Measurements from ENCODE around the gene SLC24A4. TPM values are rescaled to one million over a fixed set of nuclear protein-coding genes. Genes with fewer than 3 reads are reported as not detected.

The SLC24A4 gene
- total RNA-seq, 1 donor from 2014 or later = 0.82 TPM

DNA sequence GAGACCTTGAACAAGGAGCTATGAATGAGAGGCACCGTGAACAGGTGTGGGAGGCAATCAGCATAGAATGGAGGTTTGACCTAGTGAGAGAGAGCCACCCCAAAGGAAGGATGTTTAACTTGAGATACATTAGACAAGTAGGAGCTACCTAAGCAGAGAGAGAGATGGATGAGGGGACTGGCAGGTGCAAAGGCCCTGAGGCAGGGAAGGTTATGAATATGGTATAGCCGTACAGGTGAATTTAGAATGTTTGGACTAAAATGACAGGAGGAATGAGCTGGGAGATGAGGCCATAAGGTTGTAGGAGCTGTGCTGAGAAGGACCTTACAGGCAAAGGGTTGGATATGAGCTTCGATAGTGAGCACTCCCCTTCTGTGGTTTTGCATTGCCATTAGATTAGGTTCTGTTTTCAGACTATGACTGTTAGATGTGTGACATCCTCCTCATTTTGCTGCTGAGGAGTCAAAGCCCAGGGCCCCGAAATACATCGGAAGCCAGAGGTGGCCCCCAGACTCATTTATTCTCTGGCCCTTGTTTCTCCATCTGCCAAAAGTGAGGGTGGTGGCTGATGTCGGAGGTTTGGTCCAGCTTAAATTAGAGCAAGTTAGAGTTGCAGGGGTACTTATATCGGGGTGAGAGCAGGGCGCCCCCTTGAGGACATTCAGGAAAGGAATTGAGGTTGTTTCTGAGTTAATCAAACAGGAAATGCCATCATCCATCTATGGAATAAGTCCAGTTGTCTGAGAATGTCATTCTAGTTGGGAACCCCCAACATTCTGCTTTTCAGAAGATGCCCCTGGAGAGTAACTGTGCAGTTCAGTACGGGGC lies 29.4 kb downstream of the SLC24A4 start:
- DNase-seq (ENCODE audit: extremely low spot score, unreplicated experiment) = no peak
- no peaks in the 10 kb centered on the region for H3K36me3 Mint-ChIP-seq
- no peak overlapping the region for H3K27ac Mint-ChIP-seq
- TF ChIP-seq, protein P1, sequence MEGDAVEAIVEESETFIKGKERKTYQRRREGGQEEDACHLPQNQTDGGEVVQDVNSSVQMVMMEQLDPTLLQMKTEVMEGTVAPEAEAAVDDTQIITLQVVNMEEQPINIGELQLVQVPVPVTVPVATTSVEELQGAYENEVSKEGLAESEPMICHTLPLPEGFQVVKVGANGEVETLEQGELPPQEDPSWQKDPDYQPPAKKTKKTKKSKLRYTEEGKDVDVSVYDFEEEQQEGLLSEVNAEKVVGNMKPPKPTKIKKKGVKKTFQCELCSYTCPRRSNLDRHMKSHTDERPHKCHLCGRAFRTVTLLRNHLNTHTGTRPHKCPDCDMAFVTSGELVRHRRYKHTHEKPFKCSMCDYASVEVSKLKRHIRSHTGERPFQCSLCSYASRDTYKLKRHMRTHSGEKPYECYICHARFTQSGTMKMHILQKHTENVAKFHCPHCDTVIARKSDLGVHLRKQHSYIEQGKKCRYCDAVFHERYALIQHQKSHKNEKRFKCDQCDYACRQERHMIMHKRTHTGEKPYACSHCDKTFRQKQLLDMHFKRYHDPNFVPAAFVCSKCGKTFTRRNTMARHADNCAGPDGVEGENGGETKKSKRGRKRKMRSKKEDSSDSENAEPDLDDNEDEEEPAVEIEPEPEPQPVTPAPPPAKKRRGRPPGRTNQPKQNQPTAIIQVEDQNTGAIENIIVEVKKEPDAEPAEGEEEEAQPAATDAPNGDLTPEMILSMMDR (conservative IDR thresholded peaks at IDR 0.05) = peak; percentile 67
- H3K27me3 Mint-ChIP-seq = peaks cover 47% of the 10 kb centered on the region
- no peaks in the 10 kb centered on the region for H3K9me3 Mint-ChIP-seq
- H3K4me1 Mint-ChIP-seq (ENCODE audit: unreplicated experiment) = no peaks in the 10 kb centered on the region
- no peak overlapping the region for H3K4me3 Mint-ChIP-seq

DNA sequence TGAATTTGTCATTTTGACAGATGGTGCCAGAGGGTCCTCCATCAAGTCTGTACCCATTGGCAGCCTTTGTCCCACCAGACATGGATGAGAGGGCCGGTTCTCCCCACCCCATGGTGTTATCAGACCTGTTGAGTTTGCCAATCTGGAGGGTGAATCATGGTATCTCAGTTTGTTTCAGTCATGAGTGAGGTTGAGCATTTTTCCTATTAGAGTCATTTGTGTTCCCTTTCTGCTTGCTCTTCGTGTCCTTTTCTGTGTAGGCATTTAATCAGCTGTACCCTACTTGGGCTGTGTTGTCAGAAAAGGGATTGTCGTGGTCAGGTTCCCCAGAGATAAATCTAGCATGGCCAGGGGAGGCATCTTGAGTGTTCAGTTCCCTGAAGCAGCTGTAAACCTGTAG lies 30.5 kb downstream of the SLC24A4 start:
- TF ChIP-seq, protein P1 (conservative IDR thresholded peaks at IDR 0.05) = no peak
- no peak for DNase-seq (ENCODE audit: extremely low spot score, unreplicated experiment)
- no peaks in the 10 kb centered on the region for H3K36me3 Mint-ChIP-seq
- H3K4me3 Mint-ChIP-seq = no peak overlapping the region
- H3K9me3 Mint-ChIP-seq = no peaks in the 10 kb centered on the region
- H3K27ac Mint-ChIP-seq = no peak overlapping the region
- no peaks in the 10 kb centered on the region for H3K4me1 Mint-ChIP-seq (ENCODE audit: unreplicated experiment)
- H3K27me3 Mint-ChIP-seq = peaks cover 54% of the 10 kb centered on the region

DNA sequence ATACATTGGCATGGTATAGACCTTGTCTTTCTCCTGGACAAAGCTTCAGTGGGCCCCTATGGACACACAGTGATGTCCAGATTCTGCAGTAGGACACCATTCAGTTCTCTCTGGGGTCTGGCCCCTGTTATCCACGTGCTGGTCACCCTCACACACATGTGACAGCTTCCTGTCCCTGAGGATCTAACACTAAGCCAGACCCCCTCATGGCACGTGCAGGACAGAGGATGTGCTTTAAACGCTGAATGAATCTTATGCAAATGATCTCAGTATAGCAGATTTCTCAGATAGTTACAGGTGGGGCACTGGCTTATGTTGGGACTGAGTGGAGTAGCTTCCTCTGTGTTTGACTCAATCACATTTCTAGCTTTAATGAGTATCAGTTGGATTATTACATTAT lies 33.7 kb downstream of the SLC24A4 start:
- Mint-ChIP-seq H3K4me3 (no peak overlapping the region), H3K27me3 (peaks cover 49% of the 10 kb centered on the region), H3K27ac (no peak overlapping the region), H3K36me3 (no peaks in the 10 kb centered on the region), H3K9me3 (no peaks in the 10 kb centered on the region), H3K4me1 (ENCODE audit: unreplicated experiment) (no peaks in the 10 kb centered on the region)
- TF ChIP-seq, protein P1 (conservative IDR thresholded peaks at IDR 0.05) = no peak
- no peak for DNase-seq (ENCODE audit: extremely low spot score, unreplicated experiment)

DNA sequence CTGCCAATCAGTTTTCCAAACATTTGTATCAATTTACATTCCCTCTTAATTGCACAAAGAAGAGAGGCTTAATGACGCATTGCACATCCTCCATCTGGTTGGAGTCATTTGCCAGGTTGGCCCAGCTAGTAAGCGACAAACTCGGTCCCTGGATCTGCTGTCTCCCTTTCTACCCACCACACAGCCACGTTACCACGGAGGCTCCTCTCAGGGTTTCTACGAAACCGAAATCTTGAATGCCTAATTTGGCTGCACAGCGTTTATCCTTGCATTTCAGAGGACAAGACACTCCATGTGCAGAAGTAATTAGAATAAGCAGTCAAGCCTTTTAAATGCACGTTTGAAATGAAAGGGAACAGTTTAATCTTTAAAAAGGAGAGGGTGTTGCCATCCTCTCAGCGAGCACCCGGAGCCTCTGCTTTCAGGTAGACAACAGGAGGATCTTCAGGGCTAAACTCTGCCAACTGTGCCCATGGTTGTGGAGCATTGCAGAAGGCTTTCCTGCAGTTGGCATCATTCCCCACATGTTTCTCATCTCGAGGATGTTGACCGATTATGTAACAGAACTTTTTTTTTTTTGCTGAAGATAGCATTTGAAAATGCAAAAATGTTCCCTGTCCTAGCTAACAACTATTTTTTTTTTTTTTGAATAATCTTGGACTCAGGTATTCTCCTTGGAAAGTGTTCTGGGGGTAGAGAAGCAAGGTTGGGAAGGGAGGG lies 37.8 kb downstream of the SLC24A4 start:
- no peak for DNase-seq (ENCODE audit: extremely low spot score, unreplicated experiment)
- no peak overlapping the region for H3K27ac Mint-ChIP-seq
- H3K4me3 Mint-ChIP-seq = no peak overlapping the region
- no peaks in the 10 kb centered on the region for H3K36me3 Mint-ChIP-seq
- TF ChIP-seq, protein P1 (conservative IDR thresholded peaks at IDR 0.05) = no peak
- H3K27me3 Mint-ChIP-seq = peaks cover 45% of the 10 kb centered on the region
- no peaks in the 10 kb centered on the region for H3K9me3 Mint-ChIP-seq
- no peaks in the 10 kb centered on the region for H3K4me1 Mint-ChIP-seq (ENCODE audit: unreplicated experiment)

DNA sequence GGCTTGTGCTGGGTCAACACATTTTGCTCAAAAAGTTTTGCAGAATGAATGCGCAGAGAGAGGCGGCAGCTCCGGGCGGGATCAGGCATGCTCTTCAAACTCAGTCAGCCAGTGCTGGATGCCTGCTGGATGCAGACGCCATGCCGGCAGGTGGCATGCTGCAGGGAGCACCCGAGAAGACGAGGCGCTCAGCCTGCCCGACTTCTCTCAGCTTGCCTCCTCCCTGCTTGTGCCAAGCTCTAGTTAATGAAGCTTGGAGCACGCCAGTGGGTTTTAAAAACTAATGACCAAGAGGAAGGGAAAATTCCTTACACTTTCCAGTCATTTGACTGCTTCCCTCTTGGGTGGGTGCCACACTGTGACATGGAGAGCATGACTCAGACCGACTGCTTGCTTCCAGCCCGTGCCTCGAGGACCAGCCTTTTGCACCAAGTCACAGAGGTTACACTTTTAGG lies 39.8 kb downstream of the SLC24A4 start:
- Mint-ChIP-seq H3K27me3 (peaks cover 38% of the 10 kb centered on the region), H3K36me3 (no peaks in the 10 kb centered on the region)
- DNase-seq (ENCODE audit: extremely low spot score, unreplicated experiment) = no peak

More for the DNA sequence above, 39.8 kb downstream of the SLC24A4 start:
- H3K27ac Mint-ChIP-seq = no peak overlapping the region
- TF ChIP-seq, protein P1 (conservative IDR thresholded peaks at IDR 0.05) = no peak
- no peaks in the 10 kb centered on the region for H3K4me1 Mint-ChIP-seq (ENCODE audit: unreplicated experiment)
- no peak overlapping the region for H3K4me3 Mint-ChIP-seq
- H3K9me3 Mint-ChIP-seq = no peaks in the 10 kb centered on the region
